ENCODE data around the gene SF3B6.

DNA sequence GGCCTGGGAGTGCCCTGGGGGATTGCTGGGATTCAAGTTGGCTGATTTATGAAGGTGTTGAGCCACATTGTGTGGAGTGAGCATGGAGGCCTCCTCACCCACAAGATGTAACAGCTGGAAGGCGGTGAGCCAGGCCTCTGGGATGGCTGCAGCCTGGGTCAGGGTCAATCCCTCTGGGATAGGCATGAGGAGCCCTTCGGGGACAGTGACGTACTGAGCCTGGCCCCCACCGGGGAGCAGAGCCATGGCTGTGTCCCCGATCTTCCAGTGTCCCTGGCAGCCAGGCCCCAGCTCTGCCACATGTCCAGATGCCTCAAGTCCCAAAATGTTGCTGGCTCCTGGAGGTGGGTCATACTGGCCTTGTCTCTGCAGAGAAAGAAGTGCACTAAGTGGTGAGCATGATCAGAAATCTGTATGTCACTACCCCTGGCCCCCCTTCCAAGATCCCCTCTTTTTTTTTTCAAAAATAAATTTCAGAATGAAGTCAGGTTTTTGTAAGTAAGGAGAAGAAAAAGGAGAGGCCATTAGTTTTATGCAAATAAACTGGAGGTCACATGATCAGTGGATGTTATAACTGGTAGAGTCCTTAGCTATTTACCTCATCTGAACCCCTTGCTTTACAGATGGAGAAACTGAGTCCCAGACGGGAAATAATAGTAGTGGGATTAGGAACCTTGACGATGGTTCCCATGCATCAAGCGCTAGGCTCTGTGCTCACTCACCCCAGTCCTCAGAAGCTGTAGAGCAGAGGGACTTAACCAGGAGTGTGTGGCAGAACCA lies 6.9 kb upstream of the SF3B6 start:
- TF ChIP-seq POLR2A (IDR thresholded peaks at IDR 0.05; ENCODE audit: low read depth, low read length): no peak
- no peak for TF ChIP-seq POLR2AphosphoS5 (IDR thresholded peaks at IDR 0.05; ENCODE audit: low read depth, low read length)

Data from GM12891 (cell line).